Measurements from ENCODE around the gene ZFP1.
"Not testable (repeated sequence)": the region's sequence is repeated elsewhere in the genome, so short reads cannot be mapped to it uniquely, and the experiment has no call there.

ZFP1 gene

GRCh38 chr16:75112734-75113491 lies 35.4 kb upstream of the ZFP1 start:
- no peak for DNase-seq (ENCODE audit: low read depth in 2 of 2)

- no peak for DNase-seq (ENCODE audit: low read depth in 2 of 2)
These were observed 34.7 kb upstream of the ZFP1 start for GRCh38 chr16:75113541-75114121.

- DNase-seq (ENCODE audit: low read depth in 2 of 2): no peak
These were observed 34.0 kb upstream of the ZFP1 start for GRCh38 chr16:75114179-75114945.

DNA sequence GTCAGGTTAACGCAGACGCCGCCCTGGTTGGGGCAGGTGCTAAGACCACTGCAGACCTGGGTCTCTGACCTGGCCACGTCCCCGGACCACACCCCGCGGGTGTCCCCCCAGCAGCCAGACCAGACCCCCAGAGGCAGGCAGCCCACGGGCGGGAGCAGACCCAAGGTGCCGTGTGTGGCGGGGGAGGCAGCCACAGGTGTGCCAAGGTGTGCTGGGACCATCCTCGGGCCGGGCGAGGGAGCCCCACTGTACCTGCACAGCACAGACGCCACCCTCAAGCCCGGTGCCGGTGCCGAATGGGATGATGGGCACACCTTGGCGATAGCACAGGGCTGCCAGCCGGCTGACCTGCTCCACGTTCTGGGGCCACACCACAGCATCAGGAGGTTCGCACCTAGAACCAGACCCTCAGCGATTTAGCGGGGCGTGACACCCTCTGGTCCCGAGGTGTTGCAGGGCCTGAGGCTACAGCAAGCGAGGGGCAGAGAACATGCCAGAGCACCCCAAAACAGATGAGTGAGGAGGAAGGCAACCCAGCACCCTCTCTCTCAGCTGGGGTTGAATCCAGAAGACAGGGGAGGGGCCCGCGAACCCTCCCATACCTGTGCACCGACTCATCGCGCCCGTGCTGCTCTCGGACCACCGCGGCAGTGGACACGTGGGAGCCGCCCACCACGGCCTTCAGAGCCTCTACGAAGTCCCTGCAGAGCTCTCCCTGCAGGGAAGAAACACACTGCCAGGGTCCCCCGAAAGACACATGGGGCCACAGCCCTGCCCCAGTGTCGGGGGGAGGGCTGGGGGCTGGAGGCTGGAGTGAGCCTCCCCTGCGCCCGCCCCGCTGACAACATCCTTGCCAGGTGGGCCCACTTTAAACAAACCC lies 33.1 kb upstream of the ZFP1 start:
- no peak for DNase-seq (ENCODE audit: low read depth in 2 of 2)

DNA sequence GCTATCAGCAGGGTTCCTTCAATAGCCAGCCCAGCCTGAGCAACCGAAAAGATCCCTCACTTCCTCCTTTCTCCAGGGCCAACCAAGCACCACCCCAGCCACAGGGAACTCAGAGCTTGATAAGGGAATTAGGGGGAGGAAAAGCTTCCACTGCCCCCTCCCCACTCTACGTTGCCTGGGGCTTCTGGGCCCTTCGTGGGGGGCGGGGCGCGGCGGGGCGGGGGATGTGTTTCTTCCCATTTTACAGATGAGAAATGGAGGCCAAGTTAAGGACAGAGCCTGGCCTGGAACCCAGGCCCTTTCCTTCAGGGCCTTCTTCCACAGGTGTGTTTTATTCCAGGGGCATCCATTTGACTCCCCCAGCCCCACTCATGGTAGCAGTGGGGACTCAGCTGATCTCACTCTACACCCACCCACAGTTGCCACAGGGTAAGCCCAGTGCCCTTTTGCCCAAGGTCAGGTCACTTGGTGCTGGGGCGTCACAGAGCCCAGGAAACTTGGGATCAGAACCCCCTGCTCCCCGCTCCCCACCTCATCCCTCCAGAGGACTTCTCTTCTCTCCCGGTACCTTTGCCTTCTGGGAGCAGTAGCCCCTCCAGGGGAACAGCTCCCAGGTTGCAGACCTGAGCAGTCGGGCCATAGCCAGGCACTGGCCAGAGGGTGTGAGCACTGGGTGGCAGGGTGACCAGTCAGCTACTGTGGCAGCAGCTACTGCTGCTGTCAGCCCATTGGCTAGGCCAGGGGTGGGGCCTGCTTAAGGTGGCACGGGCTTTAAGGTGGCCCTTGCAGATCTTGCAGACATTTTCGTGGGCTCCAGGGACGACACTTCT lies 32.0 kb upstream of the ZFP1 start, which contains the start of gene LDHD:
LDHD (minus strand) TSS at position 700 of the 830 bp plus-strand sequence; CDS start at position 640, 60 bp downstream.
- no peak for DNase-seq (ENCODE audit: low read depth in 2 of 2)

- DNase-seq (ENCODE audit: low read depth in 2 of 2): no peak
These were observed 31.4 kb upstream of the ZFP1 start for GRCh38 chr16:75116911-75117245.

DNA sequence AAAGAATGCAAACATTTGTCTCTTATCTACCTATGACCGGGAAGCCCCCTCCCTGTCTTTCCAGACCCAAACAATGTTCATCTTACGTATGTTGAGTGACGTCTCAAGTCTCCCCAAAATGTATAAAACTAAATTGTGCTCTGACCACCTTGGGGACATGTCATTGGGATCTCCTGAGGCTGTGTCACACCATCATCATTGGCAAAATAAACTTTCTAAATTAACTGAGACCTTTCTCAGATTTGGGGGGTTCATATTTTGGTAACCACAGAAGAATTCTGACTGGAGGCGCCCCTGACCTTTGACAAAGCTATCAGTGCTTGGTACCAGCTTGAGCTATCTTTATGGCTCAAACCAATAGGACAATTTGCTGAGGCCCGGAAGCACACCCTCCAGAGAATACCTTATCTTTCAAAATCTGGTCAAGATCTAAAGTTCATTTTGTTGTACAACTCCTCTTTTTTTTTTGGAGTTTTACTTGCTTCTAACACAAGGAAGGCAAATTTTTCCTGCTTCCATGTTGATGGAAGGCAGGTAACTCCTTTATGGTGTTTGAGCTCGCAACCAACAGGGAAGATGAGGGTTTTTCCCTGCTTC lies 29.3 kb upstream of the ZFP1 start:
- DNase-seq (ENCODE audit: low read depth in 2 of 2): no peak

DNA sequence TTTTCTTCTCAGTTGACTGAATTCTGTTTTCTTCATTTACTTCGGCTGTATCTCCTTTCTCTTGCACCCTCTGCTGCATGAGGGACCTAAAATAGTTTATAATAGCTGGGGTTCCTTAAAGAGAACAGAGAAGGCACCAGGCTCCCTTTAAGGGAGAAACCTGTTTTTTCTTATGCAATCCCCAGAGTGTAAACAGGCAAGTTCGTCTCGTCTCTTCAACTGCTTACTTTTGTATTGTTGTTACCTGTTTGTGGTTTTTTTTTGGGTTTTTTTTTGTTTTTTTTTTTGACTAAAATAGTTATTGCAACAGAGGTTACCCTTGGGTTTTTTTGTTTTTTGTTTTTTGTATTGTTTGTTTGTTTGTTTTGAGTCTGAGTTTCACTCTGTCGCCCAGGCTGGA lies 28.1 kb upstream of the ZFP1 start:
- DNase-seq (ENCODE audit: low read depth in 2 of 2): no peak

DNA sequence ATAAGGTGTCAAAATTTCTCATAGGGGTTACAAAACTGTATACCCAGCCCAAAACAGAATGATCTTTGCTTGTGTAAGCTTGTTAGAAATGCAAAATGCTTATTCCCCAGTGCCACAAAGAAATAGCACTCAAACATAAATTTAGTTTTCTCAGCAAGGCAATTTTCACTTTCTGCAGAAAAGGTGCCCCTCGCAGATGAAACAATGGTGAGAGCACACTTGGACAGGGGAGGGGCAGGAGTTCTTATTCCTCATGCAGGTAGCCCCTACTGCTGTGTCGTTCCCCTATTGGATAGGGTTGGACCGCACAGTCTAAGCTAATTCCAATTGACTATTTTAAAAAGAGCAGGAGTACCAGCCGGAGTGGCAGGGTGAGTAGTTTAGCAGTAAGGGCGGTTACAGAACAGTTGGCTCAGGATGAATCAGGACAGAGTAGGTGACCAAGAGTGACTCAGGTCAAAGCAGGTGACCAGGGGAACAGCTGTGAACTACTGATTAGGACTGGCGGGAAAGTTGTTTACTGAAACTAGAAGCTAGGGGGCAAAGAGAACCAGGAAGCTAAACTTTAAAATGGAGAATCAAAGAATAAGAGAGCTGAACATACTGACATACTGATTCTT lies 26.3 kb upstream of the ZFP1 start:
- DNase-seq (ENCODE audit: low read depth in 2 of 2): no peak

- no peak for DNase-seq (ENCODE audit: low read depth in 2 of 2)
These were observed 25.7 kb upstream of the ZFP1 start for GRCh38 chr16:75122609-75123008.

DNA sequence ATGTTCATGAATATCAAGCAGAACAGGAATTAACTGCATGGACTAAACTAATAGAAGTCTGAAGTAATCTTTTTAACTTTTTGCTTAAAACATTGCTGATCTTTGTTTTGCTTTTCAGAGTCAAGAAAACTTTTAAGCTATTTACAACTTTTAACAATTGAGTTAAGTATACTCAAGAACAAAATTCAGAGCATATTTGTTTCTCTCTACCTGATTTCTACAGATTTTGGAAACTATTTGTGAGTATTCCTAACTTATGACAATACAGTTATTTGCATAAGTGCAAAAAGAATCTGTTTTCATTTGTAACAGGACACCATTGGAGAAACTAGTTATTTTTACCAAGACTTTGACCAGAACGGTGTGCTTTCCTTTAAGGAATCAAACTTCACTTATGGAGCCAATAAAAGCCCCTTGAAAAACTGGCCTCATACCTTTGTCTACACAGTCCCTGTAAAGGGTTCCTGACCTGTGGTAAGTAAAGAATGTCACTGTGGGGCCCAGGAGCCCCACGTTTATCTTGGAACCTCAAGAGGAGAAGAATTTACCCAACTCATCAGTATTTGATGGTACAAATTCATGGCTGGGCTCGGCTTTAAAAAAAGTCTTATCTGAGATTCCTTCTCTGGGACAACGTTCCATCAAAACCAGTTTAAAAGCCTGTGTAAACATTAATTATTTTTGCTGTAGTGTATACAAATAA lies 20.5 kb upstream of the ZFP1 start:
- no peak for DNase-seq (ENCODE audit: low read depth in 2 of 2)

- not testable (repeated sequence) for DNase-seq (ENCODE audit: low read depth in 2 of 2)
These were observed 18.7 kb upstream of the ZFP1 start for GRCh38 chr16:75129421-75130149.

DNA sequence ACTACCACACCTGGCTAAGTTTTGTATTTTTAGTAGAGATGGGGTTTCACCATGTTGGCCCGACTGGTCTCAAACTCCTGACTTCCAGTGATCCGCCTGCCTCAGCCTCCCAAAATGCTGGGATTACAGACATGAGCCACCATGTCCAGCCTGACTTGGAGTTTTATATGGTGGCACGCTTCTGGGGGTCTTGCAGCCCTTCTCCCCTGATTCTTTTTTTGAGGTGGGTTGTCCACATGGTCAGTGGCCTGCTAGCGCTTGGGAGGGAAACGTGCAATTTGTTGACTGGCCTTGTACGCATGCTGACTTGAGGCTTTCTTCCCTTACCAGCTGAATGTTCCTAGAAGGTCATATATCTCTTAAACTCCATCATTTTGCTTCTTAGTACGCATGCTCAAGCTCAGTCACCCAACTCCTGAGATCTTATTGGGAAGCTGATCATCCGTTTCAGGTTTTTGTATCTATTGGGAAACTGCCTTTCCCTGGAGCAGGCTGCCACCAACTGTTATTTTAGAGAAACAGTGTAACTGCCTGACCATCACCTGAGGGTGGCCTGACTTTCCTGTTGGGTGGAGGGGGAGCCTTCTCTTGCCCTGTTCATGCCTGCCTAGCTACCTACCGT lies 18.1 kb upstream of the ZFP1 start:
- DNase-seq (ENCODE audit: low read depth in 2 of 2): no peak

DNA sequence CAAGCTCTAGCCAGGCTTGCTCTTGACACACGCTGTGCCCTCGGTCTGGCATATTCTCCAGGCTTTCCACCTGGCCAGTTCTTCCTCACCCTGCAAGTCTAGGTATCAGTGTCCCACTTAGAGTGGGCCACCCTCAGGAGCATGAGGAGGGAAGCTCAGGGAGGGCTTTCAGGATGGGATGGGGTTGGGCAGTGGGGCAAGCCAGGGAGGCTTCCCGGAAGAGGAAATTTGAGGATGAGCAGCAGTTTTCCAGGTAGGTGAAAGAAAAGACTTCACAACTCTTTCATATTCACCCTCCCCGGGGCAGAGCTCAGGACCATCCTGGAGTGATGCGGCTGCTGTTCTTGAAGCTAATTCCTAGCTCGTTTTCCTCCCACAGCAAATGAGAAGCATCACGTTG lies 17.2 kb upstream of the ZFP1 start:
- DNase-seq (ENCODE audit: low read depth in 2 of 2): no peak

DNA sequence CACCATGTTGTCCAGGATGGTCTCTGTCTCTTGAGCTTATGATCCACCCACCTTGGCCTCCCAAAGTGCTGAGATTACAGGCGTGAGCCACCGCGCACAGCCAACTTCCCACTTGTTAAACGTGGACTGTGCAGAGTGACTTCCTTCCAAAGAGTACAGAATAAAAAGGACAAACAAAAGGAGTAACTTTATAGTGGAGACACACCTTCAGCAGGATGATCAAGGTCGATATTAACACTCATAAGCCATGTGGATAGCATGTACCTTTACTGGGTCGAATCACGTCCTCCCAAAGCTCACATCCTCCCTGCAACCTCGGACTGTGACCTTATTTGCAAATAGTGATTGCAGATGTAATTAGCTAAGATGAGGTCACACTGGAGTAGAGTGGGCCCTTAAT lies 10.1 kb upstream of the ZFP1 start:
- no peak for DNase-seq (ENCODE audit: low read depth in 2 of 2)

DNA sequence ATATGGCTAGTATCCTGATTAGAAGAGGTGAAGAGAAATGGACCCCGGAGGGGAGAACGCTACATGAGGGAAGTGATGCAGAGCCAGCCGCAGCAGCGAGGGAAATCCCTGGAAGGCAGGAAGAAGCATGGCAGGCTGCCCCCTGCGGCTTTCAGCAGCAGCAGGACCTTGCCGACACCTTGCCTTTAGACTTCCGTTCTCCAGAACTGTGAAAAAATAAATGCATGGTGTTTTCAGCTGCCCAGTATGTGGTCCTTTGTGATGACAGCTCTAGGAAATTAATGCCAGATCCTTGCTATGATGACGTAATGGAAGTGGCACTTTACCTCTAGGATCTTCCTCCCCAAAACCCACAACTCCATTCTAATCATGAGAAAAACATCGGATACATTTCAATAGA lies 9.7 kb upstream of the ZFP1 start:
- no peak for DNase-seq (ENCODE audit: low read depth in 2 of 2)

DNA sequence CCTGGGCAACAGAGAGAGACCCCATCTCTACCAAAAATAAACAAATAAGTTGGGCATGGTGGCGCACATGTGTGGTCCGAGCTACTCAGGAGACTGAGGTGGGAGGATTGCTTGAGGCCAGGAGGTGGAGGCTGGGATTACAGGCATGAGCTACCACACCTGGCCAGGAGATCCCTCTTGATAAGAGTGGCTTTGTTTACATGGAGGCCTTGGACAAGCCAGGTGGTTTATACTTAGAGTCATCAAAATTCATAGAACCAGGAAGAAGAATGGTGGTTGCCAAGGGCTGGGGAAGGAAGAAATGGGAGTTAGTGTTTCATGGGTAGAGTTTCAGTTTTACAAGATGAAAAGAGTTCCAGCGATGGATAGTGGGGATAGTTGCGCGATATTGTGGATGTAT lies 8.8 kb upstream of the ZFP1 start:
- no peak for DNase-seq (ENCODE audit: low read depth in 2 of 2)

- no peak for DNase-seq (ENCODE audit: low read depth in 2 of 2)
These were observed 4.4 kb upstream of the ZFP1 start for GRCh38 chr16:75143941-75144340.

GRCh38 chr16:75147968-75148310 lies 385 bp upstream of the ZFP1 start:
- no peak for DNase-seq (ENCODE audit: low read depth in 2 of 2)
